Measurements from ENCODE around the gene POU6F2.

DNA sequence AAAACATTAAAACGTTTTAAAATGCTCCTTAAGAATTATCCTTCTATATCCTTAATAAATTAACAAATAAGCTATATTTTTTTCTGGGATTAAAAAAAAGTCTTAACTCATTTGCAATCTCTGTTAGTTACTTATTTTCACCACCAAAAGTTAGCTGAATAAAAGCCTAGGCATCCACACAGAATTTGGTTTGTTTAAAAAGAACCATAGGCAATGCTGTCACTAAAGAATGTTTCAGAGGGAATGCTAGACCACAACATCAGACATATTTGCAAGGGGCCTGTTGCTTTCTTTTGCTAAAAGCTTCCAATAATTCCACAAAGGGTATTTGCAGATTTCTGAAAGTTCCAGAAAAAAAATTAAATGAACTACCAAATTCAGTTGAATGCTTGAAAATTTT is 244.2 kb downstream of the POU6F2 start:
- TF ChIP-seq, protein P1, sequence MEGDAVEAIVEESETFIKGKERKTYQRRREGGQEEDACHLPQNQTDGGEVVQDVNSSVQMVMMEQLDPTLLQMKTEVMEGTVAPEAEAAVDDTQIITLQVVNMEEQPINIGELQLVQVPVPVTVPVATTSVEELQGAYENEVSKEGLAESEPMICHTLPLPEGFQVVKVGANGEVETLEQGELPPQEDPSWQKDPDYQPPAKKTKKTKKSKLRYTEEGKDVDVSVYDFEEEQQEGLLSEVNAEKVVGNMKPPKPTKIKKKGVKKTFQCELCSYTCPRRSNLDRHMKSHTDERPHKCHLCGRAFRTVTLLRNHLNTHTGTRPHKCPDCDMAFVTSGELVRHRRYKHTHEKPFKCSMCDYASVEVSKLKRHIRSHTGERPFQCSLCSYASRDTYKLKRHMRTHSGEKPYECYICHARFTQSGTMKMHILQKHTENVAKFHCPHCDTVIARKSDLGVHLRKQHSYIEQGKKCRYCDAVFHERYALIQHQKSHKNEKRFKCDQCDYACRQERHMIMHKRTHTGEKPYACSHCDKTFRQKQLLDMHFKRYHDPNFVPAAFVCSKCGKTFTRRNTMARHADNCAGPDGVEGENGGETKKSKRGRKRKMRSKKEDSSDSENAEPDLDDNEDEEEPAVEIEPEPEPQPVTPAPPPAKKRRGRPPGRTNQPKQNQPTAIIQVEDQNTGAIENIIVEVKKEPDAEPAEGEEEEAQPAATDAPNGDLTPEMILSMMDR (IDR thresholded peaks at IDR 0.05) = no peak
- TF ChIP-seq POLR2A (IDR thresholded peaks at IDR 0.05) = no peak

All from suprapubic skin (tissue), 3 donors.